HS-27A (cell line): Measurements from ENCODE around the gene LTO1.
"Not testable (repeated sequence)": the region's sequence is repeated elsewhere in the genome, so short reads cannot be mapped to it uniquely, and the experiment has no call there.

Experiments
- DNase-seq: peaks from one replicate; pipeline ENCODE4 v3.0.0-alpha.2; 2012; ENCODE audit warnings: low read depth, missing footprints

Gene LTO1

GRCh38 chr11:69632900-69633299 is 42.3 kb downstream of the LTO1 start:
- DNase-seq = no peak

- no peak for DNase-seq
These were observed 44.7 kb downstream of the LTO1 start for GRCh38 chr11:69630424-69630823.

- no peak for DNase-seq
These were observed 45.1 kb downstream of the LTO1 start for GRCh38 chr11:69630017-69630416.

GRCh38 chr11:69627551-69627950 is 47.6 kb downstream of the LTO1 start:
- DNase-seq = no peak

- no peak for DNase-seq
These were observed 49.7 kb downstream of the LTO1 start for GRCh38 chr11:69625476-69625875.

- no peak for DNase-seq
These were observed 50.9 kb downstream of the LTO1 start for GRCh38 chr11:69624293-69624692.

GRCh38 chr11:69622097-69622681 is 53.0 kb downstream of the LTO1 start:
- not testable (repeated sequence) for DNase-seq

- no peak for DNase-seq
These were observed 54.4 kb downstream of the LTO1 start for GRCh38 chr11:69620683-69621290.

GRCh38 chr11:69618237-69618636 is 56.9 kb downstream of the LTO1 start:
- DNase-seq = no peak

GRCh38 chr11:69617682-69618081 is 57.5 kb downstream of the LTO1 start:
- DNase-seq = no peak

- DNase-seq = no peak
These were observed 57.9 kb downstream of the LTO1 start for GRCh38 chr11:69617220-69617619.
